Esophagus mucosa (tissue), 1 donor: ENCODE results near the gene EFHC1. TPM values are rescaled to one million over a fixed set of nuclear protein-coding genes. Genes with fewer than 3 reads are reported as not detected.

Source experiments
- ATAC-seq: fragments of 200-7000 bp; cut with Tn5 transposase; one replicate; pipeline ENCODE4 v1.9.1; 2020
- total RNA-seq: library from RNA; stranded (reverse); gene quantifications from one replicate; pipeline ENCODE4 v1.2.4, GENCODE V29; 2023
- donor health status: DM: yes; HTN: yes; CAD: no.

Gene EFHC1
- total RNA-seq, 1 donor from 2014 or later: 10.8 TPM

- no peak for ATAC-seq
These were observed 102.0 kb downstream of the EFHC1 start for GRCh38 chr6:52522151-52522626.

GRCh38 chr6:52522655-52523054 is 102.5 kb downstream of the EFHC1 start:
- ATAC-seq: no peak

- ATAC-seq: no peak
These were observed 103.4 kb downstream of the EFHC1 start for GRCh38 chr6:52523378-52524142.

- ATAC-seq: no peak
These were observed 104.8 kb downstream of the EFHC1 start for GRCh38 chr6:52524918-52525317.

- ATAC-seq: no peak
These were observed 106.5 kb downstream of the EFHC1 start for GRCh38 chr6:52526634-52527033.

GRCh38 chr6:52527436-52527835 is 107.3 kb downstream of the EFHC1 start:
- no peak for ATAC-seq

GRCh38 chr6:52529311-52529710 is 109.2 kb downstream of the EFHC1 start:
- ATAC-seq: no peak

- no peak for ATAC-seq
These were observed 110.2 kb downstream of the EFHC1 start for GRCh38 chr6:52530351-52530750.

- no peak for ATAC-seq
These were observed 111.3 kb downstream of the EFHC1 start for GRCh38 chr6:52531396-52531795.

GRCh38 chr6:52531834-52532233 is 111.7 kb downstream of the EFHC1 start:
- no peak for ATAC-seq

- no peak for ATAC-seq
These were observed 112.3 kb downstream of the EFHC1 start for GRCh38 chr6:52532457-52532856.

GRCh38 chr6:52533491-52533890 is 113.3 kb downstream of the EFHC1 start:
- no peak for ATAC-seq

GRCh38 chr6:52534363-52534762 is 114.2 kb downstream of the EFHC1 start:
- no peak for ATAC-seq

GRCh38 chr6:52534966-52535390 is 114.8 kb downstream of the EFHC1 start:
- ATAC-seq: no peak

GRCh38 chr6:52535711-52536423 is 115.7 kb downstream of the EFHC1 start:
- no peak for ATAC-seq

- no peak for ATAC-seq
These were observed 116.3 kb downstream of the EFHC1 start for GRCh38 chr6:52536424-52536916.

GRCh38 chr6:52537001-52537753 is 117.0 kb downstream of the EFHC1 start:
- peak; percentile 27 for ATAC-seq

GRCh38 chr6:52538252-52538900 is 118.2 kb downstream of the EFHC1 start:
- no peak for ATAC-seq

- ATAC-seq: no peak
These were observed 118.8 kb downstream of the EFHC1 start for GRCh38 chr6:52538901-52539354.

- no peak for ATAC-seq
These were observed 119.5 kb downstream of the EFHC1 start for GRCh38 chr6:52539607-52540006.

GRCh38 chr6:52540286-52540902 is 120.3 kb downstream of the EFHC1 start:
- no peak for ATAC-seq

- ATAC-seq: no peak
These were observed 121.0 kb downstream of the EFHC1 start for GRCh38 chr6:52541135-52541534.
